Body of pancreas (tissue), 4 donors: ENCODE measurements around the gene EEF2.

ENCODE experiments used
- POLR2A ChIP-seq, 3 donors: fragments of 450-650 bp; IDR thresholded peaks; one replicate each; pipeline ENCODE4 v1.6.1; 2016; ENCODE audit warnings: antibody characterized with exemption in 3 of 3, mild to moderate bottlenecking in 2 of 3
- TF ChIP-seq, protein P1 (sequence below), 7 experiments: fragments of 450-650 bp in 4 of 7; fragments of 200-600 bp in 3 of 7; sonication (generic) in 3 of 7; IDR thresholded peaks; one replicate each; pipeline ENCODE4 v1.5.1; 2016 to 2019; ENCODE audit warnings: antibody characterized with exemption in 7 of 7

DNA sequence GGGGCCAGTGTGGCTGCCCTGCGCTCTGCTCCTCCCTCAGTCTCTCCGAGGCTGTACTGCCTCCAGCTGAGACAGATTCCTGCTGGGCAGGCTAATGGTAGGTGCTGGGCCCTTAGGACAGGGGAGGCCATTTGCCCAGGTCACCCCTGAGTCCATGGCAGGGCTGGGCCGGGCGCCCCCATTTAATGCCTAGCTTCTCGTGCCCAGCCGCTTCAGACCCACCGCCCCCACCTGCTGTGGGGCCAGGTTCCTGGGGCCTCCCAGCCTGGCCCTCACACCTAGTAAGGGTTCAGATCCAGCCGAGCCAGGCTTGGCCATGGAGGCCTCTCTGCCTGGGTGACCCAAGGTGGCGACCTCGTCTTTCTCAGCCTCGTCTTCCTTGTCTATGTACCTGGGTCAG is 40.1 kb upstream of the EEF2 start:
- TF ChIP-seq, protein P1, sequence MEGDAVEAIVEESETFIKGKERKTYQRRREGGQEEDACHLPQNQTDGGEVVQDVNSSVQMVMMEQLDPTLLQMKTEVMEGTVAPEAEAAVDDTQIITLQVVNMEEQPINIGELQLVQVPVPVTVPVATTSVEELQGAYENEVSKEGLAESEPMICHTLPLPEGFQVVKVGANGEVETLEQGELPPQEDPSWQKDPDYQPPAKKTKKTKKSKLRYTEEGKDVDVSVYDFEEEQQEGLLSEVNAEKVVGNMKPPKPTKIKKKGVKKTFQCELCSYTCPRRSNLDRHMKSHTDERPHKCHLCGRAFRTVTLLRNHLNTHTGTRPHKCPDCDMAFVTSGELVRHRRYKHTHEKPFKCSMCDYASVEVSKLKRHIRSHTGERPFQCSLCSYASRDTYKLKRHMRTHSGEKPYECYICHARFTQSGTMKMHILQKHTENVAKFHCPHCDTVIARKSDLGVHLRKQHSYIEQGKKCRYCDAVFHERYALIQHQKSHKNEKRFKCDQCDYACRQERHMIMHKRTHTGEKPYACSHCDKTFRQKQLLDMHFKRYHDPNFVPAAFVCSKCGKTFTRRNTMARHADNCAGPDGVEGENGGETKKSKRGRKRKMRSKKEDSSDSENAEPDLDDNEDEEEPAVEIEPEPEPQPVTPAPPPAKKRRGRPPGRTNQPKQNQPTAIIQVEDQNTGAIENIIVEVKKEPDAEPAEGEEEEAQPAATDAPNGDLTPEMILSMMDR (IDR thresholded peaks at IDR 0.05) = no peak
- TF ChIP-seq POLR2A (IDR thresholded peaks at IDR 0.05) = no peak
